Mucosa of gallbladder (tissue), 1 donor: ENCODE measurements around the gene GREM2. TPM values are rescaled to one million over a fixed set of nuclear protein-coding genes. Genes with fewer than 3 reads are reported as not detected.

Source experiments
- DNase-seq: peaks from one replicate; pipeline ENCODE4 v3.0.0-alpha.2; 2020; ENCODE audit warnings: low spot score
- total RNA-seq: library from RNA; stranded (reverse); gene quantifications from one replicate; pipeline ENCODE4 v1.2.1, GENCODE V29; 2021
- donor health status: DM: no; HTN: no; CAD: no.

Gene GREM2
- total RNA-seq, 1 donor from 2014 or later = 52.2 TPM

DNA sequence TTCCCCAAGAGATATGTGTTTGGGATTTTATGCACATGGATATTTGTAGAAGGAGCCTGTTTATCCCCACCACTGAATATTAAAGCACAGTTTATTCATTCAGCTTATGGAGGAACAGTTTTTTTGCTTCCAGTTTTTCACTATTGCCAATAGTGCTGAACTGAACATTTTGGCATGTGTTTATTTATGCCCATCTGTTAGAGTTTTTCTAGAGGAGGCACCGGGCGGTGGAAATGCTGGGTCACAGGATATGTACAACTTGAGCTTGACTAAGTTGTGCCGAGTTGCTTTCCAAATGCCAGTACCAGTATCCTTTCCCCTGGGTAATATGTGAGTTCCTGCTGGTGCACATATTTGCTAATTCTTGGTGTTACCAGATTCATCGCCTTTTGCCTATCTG, 111.3 kb downstream of the GREM2 start:
- DNase-seq = no peak

DNA sequence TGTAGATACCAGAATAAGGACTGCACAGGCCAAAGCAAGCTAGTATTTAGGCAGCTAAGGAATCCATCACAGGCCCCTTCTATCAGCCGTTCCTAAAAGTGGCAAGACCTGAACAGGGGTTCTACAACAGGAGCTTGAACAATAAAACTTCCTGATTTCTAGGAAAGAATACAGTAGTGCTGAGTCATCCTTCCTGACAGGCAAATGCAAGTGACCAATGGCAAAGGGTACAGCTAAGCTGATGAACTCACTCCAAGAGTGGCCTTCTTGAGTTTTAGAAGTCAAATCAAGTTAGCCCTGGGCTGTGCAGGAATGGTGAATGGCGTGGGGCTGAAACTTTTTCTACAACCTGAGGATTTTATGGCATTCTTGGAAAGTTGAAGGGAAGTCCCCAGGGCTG, 112.9 kb downstream of the GREM2 start:
- no peak for DNase-seq

DNA sequence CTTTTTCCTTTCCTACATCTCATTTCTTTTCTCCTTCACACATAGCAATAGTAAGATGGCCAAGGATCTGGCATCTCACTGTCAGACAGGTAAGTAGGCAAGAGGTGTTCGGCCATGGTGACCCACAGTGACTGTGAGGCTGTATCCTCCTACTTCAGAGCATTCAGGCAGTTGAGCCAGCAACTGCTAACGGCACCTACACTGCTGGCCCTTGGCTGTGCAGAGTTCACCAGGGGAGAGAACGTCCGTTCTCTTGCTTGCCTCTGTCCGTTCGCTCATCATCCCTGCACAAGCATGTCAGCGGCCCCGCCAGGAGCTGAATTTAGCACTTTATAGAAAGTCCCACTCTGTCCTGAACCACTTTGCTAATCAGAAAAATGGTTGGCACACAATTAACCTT, 113.6 kb downstream of the GREM2 start:
- DNase-seq = no peak

DNA sequence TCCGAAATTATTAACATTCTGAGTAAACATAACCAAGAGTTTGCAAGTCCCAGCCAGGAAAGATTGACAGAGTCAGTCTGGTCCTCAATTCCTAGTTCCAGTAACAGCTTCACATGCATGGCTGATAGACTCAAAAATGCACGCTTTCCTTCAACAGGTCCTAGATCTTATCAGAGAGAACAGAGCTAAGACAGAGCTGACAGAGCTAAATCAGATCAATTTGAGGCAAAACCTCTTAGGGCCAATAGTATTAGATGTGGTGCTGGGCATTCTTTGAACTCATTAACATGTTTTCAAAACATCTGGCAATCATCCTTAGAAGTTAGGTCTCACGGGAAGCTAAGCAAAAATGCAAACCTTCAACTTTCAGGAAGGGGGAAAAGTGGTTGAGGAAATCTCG, 114.0 kb downstream of the GREM2 start:
- DNase-seq = no peak

DNA sequence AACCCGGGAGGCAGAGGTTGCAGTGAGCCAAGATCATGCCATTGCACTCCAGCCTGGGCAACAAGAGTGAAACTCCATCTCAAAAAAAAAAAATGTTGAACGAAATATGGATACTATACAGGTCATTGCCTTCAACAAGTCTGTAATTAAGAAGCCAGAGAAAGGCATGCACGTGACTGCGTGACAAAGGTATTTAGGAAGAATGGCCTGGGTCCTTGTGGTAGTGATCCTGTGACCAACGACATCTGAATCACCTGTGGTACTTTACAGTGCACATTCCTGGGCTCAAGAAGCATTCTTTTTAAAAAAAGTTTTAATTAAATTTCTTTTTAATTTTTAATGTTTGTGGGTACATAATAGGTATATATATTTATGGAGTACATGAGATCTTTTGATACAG, 115.0 kb downstream of the GREM2 start:
- DNase-seq = no peak

DNA sequence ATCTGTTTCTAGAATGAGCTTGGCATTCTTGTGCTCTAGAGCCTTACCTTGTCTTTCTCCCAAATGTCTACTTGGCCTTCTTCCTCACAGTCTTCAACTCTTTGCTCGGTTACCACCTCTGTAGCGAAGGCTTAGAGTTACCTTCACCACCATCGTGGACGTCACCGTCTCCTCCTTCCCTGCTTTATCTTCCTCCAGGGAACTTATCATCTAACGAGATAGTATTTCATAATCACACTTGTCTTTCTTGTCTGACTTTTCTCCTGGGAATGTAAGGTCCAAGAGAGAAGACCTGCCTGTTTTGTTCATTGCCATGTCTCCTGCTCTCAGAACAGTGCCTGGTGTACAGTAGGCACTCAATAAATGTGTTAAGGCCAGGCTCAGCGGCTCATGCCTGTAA, 115.6 kb downstream of the GREM2 start:
- DNase-seq = no peak

DNA sequence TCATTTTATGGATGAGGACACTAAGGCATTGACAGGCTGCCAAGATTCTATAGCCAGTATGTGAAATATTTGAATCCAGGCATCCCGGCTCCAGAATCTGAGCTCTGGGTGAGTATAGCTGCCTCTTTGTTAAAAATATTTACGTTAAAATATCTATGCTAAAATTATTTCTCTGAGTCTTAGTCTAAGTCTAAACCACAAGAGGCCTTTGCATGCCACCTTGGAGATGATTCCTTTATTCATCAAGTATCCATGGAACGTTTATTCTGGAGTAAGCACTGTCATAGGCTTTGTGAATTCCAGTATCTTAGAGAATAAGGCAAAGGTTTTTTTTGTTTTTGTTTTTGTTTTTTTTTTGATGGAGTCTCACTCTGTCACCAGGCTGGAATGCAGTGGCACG, 116.4 kb downstream of the GREM2 start:
- no peak for DNase-seq

DNA sequence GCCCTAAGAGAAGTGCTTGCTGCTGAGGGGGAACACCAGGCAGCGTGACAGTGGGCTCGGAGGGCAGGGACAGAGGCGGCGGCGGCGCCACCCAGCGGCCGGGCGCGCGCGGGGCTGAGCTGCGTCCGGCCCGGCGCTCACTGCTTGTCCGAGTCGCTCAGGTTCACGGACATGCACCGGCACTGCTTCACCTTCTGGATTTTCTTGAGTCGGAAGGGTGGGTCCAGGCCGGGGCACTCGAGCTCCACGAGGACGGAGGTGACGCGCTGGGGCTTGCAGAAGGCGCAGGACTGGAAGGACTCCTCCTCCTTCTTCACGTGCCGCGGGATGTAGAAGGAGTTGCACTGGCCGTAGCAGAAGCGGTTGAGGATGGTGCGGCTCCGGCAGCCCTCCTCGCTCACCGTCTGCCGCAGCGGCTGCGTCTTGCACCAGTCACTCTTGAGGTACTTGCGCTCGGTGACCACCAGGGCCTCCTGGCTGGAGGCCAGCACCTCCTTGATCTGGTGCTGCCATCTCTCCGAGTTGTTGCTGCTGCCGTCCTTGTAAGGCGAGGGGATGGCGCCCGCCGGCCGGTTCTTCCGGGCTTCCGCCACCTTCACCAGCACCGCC, 119.0 kb downstream of the GREM2 start:
- DNase-seq = no peak

DNA sequence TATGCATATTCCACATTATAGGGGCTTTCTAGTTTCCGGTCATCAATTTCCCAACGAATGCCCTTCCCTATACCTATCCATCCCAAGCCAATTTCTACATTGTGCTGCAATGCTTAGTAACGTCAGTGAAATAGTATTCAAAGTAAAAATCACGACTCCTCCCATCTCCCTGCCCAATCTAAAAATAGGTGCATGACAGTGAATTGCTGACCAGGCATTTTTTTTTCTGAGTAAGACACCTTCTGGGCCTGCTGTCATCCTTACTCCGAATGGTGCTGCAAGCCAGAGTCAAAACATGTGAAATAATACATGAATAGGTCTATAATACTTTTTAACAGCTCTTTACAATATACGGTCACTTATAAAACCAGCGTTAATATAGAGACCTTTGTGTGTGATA, 120.2 kb downstream of the GREM2 start:
- no peak for DNase-seq

DNA sequence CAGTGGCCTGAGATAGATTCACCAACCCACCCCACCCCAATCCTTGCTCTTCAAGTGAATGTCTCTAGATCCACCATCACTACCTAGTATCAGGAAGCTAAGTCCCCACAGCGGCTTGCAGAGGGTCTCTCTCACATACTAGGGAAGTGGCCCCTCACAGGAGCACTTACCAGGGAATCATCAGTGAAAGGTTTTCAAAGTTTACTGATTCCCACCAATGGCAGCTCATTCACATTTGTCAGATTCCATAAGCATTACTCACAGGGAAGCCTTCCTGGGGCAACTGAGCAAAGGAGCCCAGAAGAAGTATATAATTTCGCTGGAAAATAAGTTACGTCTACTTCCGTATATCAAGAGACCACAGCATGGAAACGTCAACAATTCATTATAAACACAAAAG, 120.8 kb downstream of the GREM2 start:
- no peak for DNase-seq

DNA sequence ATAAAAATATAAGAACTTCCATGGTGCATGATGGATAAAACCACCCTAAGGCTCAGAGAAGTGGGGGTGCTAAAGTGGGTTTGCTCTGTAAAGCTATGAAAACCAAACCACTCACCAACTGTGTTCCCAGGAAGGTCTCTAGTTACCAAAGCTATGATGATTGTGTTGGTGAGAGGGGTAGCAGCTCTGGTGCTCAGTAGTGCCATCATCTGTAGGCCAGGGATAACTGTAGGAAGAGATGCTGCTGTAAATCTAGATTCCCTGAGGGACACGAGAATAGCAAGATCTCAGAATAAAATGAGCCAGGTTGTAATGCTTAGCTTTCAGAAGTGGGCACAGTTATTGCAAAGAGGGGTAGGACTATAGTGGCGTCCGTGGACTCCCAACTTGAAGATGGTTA, 124.5 kb downstream of the GREM2 start:
- DNase-seq = no peak

DNA sequence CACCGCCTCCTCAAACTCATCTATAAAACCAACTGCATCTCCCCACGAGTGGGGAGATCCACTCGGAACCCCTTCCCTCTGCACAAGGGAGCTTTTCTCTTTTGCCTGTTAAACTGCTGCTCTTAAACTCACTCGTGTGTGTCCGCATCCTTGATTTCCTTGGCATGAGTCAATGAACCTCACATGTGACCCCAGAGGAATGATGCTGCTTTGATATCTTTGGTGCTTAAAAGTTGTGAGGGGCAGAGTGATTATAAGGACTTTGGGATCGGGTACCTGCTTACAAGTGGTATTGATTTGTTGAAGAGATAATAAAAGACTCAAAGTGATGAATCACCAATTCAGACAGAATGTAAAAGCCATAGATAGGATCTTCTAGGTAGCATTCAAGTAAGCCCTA, 125.3 kb downstream of the GREM2 start:
- no peak for DNase-seq

DNA sequence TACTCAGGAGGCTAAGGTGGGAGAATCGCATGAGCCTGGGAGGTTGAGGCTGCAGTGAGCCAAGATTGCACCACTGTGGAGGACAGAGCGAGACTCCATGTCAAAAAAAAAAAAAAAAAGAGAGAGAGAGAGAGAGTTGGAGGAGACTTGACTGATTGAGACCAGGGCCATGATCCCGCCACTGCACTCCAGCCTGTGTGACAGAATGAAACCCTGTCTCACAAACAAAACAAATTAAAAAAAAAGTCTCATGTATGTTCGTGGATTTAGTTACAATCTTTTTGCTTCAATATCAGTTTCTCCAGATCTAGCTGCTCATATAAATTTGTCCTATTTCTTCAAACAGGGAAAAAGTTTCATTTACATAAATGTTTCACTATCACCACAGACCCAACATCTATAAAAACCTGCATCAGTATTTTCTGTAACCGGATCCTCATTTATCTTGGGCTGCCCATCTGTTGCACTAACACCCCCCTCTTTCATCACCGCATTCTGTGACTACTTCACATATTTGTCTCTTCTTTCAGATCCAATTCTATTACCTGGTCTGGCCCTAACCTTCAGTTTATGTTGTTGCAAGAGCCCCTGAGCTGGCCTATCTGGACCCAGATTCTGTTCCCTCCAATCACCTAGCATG, 127.0 kb downstream of the GREM2 start:
- DNase-seq = no peak

DNA sequence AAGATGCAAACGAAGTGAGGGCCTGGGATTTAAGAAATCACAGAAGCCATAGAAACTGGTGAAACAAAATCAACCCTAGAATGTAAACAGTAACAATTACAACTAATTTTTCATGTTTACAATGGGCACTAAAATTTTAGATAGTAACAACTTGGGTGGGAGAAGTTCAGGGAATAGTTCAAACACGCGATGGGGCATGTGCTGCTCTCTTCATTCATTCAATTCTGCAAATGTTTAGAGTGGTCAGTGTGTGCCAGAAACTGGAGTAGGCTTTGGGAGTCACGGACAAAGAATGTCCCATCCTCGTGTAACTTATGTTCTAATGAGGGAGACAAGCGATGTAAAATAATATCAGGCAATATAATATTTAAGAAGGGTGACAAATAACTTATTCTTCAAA, 133.4 kb downstream of the GREM2 start:
- DNase-seq = no peak

DNA sequence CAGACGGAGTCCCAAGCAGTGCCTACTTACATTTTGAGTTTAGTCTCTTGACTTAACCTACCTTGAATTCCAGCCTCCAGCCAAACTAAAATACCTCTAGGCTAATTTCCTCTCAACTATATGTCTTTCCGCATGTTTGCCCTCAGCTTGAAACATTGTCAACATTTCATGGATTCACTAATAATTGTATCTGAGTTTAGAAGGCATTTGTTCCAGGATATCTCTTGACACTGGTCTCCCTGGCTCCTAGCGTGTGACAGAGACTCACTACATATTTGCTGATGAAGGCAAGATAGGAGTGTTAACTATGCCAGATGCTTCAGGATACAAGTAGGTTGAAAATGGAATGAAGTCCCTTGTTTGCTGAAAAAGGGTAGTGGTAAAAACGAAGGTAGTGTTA, 136.1 kb downstream of the GREM2 start:
- no peak for DNase-seq

DNA sequence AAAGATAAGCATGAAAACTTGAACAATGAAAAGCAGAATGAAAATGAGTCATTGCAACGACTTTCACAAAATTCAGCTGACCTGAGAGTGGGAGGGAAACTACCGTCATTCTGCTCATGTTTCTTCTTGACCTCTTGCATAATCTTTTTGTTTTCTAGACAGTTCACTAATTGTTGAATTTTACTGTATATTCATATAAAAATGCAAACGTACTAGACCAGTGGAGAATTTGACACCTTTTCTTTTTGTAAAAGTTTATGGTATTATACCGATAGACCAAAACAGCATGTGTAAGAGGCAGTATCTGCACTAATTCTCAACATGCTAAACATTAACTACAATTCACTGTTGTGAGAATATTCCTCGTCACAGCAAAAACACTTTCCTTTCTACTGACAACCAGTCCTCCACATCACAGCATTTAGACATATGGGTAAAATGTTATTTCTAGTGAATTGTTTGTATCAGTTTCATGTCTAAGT, 137.8 kb downstream of the GREM2 start:
- DNase-seq = no peak

DNA sequence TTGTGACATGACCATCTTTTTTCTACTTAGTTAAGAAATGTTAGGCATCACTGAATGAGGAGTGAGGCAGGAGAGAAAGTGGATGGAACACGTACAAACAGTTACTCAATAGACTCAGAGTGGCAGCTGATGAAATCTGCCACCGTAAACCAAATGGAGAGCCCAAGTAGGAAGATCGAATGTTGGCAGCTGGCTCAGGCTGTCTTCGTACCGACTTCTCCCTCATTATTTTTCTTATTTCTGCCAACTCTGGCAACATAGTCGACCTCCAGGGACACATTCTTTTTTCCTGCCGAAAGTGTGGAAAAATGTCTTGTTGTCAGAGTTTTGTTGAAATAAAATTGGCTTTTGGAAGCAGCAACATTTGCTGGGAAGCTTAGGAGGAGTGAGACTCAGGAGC, 143.3 kb downstream of the GREM2 start:
- no peak for DNase-seq

DNA sequence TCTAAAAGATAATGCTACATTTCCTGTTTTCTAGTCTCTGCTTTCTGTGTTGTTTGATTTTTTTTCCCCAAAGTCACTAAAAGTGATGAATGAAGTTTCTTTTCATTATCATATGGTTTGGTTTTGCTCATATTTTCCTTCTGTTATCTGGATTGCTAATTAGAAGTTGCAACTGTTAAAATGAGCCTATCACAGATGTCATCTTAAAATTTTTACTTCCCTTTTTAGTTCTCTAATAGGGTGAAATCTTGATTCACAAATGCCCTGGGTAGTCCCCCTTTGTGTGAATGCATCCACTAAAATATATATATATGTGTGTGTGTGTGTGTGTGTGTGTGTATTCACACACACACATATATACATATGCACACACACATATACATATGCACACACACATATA, 144.1 kb downstream of the GREM2 start:
- DNase-seq = no peak

DNA sequence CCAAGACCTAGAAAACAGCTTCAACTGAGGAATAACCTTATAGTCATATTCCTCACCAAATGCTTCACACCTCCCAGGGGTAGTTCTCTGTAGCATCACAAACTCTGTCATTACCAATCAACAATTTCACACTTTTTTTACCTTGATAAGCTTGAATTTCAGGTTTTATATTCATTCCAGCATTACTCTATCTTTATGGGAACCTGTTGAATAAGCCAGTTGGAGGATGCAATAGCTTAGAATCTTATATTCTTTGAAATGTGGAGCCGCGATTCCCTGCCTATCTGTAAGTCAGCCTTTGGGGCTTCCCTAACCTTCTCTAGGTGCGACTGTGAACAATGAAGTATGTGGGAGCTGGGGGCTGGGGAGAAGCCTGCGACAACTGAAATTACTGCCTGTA, 145.4 kb downstream of the GREM2 start:
- DNase-seq = no peak

DNA sequence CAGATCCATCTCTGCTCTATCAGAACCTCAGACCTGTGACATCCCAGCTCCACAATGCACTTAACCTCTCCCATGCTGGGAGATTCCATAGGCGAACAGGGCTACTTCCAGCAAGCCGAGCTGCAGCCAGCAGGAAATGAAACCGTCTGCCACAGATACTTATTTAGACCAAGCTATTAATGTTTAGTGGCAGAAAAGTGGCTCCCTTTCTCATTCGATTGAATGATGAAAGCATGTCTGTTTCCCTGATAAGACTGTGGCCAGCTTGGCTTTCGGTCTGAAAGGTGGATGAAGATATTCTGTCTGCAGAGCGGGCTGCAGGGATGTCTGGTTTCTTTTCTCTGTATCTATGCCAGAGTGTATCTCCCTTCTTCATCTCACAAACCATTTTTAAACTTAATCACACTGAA, 146.4 kb downstream of the GREM2 start:
- DNase-seq = no peak

DNA sequence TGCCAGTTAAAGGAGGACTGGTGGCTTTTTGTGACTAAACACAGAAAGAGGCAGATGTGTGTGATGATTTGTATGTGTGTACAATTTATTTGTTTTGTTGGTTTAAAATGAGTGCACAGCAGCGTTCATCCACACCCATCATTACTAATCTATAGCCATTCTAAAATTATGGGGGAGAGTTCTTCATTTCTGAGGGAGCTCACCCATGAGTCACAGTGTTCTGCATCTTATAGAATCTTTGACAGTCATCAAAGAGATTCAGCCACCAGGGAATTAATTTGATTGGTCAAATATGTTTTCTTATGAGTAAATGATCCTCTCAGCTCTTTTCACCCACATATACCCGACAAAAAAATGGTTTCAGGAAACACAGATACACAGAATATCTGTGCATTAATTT, 147.9 kb downstream of the GREM2 start:
- DNase-seq = no peak

DNA sequence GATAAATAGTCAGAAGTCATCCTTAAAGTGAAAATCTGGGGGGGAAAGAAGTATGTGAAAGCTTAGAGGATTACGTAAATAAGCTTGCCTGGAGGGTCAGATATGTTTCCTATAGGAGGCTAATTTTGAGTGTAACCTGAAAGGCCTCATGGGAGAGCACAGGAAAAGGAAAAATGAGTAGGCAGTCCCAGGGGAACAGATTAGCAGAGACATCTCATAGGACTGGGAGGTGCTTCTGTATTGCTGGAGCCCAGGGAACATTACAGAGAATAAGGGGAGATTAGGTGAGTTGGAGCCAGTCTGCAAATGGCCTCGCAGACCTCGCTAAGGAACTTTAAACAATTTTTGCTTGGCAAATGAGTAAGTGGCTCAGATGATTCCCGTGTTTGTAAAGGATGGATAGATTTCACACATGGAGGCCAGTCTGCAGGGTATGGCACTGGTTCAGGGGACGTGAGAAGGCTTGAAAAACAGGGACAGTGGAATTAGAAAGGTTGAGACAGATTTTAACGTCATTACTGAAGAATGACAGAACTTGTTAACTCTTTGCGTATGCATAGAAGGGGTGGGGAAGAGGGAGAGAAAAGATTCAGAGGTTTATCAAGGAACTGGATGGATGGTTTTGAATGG, 149.1 kb downstream of the GREM2 start:
- no peak for DNase-seq

DNA sequence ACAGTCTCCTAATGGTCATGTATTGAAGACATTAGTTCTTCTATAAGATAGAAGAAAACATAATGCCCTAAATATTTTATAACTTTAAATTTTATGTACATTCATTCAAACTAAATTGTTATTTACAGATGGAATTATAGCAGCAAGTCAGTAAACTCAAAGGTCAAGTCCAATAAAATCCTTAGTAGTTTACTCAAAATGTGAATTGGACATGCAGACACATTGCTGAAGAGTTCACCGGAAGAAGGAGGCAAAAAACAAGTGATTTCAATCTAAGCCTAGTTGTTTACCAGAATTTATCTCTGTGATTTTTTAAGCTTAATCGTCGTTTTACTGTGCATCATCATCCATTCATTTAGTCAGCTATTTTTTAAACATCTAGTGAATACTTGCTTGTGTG, 149.7 kb downstream of the GREM2 start:
- DNase-seq = no peak

DNA sequence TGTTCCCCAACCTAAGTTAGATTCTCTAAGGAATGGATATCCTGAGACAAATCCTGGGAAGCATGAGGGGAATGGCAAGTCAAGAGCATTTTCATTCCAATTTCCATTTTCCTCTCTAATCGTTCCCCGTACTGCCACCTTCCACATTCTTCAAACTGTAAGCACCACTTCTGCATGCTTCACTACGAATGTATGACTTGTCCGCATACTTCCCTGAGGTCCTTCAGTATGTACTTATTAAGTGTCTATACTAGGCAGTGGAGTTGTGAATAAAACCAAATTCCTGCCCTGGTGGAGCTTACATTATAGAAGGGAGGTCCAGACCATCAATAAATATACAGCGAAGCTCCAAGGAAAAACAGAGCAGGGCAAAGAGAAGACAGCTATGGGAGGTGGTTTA, 154.8 kb downstream of the GREM2 start:
- DNase-seq = no peak
